AG04450 (cell line): ENCODE results near the gene CAMKV. TPM values are rescaled to one million over a fixed set of nuclear protein-coding genes. Genes with fewer than 3 reads are reported as not detected.

Experiments used
- CTCF ChIA-PET: fragments of 300-600, 350-600 bp; formaldehyde crosslinking; extraction: SDS; loops from one replicate; lab custom pipeline; 2022; ENCODE audit warnings: antibody characterized with exemption, inconsistent platforms; lab: Charles Lee
- POLR2A ChIA-PET: fragments of 350-600 bp; formaldehyde crosslinking; extraction: SDS; loops from one replicate; lab custom pipeline; 2021; ENCODE audit warnings: antibody characterized with exemption, inconsistent platforms; lab: Yijun Ruan, JAX
- DNase-seq: peaks from one replicate; pipeline ENCODE4 v3.0.0-alpha.2; 2011; ENCODE audit warnings: low read depth, low spot score
- H3K27ac ChIP-seq: one replicate; pipeline ENCODE4 v1.5.1; 2012; ENCODE audit warnings: low read depth, low read length, control low read depth
- H3K27me3 ChIP-seq: one replicate; pipeline ENCODE4 v1.6.0; 2012; ENCODE audit warnings: low read length; ENCODE audit not compliant: control insufficient read depth, insufficient read depth
- H3K4me3 ChIP-seq: 2 replicates; pipeline ENCODE4 v1.5.1; 2011; ENCODE audit warnings: mild to moderate bottlenecking, low read depth, low read length, control low read depth
- H3K9me3 ChIP-seq: 2 replicates; pipeline ENCODE4 v1.5.1; 2012; ENCODE audit warnings: low read length; ENCODE audit not compliant: control insufficient read depth, insufficient read depth
- CTCF ChIP-seq: IDR thresholded peaks from 2 replicates; pipeline ENCODE4 v1.5.1; 2011; ENCODE audit warnings: low read depth, low read length, control low read depth, inconsistent platforms
- polyA plus RNA-seq: library from polyadenylated mRNA; depleted of rRNA; stranded (reverse); fragments of >200 nt; gene quantifications from 2 replicates; pipeline ENCODE4 v1.2.3, GENCODE V29; 2011

The CAMKV gene
- polyA plus RNA-seq, 1 experiment: not detected

- H3K27ac ChIP-seq: no peak overlapping the region
- no peaks in the 10 kb centered on the region; the same call in 1 of the 2 replicates for H3K9me3 ChIP-seq
- ChIA-PET CTCF (interaction anchor here (0.7 to 1.5 kb wide), 3 partner anchors 10 to 66 kb away, joined by 3 to 4 read pairs (median 3); no protein-coding TSS in a partner anchor), POLR2A (interaction anchor here (0.6 to 1.1 kb wide), 2 partner anchors 44 to 285 kb away, joined by 3 to 6 read pairs; no protein-coding TSS in a partner anchor)
- H3K27me3 ChIP-seq: no peaks in the 10 kb centered on the region
- no peak overlapping the region for H3K4me3 ChIP-seq
- TF ChIP-seq CTCF: no peak
- no peak for DNase-seq
These were observed 31.9 kb upstream of the CAMKV start for GRCh38 chr3:49901366-49902339.

DNA sequence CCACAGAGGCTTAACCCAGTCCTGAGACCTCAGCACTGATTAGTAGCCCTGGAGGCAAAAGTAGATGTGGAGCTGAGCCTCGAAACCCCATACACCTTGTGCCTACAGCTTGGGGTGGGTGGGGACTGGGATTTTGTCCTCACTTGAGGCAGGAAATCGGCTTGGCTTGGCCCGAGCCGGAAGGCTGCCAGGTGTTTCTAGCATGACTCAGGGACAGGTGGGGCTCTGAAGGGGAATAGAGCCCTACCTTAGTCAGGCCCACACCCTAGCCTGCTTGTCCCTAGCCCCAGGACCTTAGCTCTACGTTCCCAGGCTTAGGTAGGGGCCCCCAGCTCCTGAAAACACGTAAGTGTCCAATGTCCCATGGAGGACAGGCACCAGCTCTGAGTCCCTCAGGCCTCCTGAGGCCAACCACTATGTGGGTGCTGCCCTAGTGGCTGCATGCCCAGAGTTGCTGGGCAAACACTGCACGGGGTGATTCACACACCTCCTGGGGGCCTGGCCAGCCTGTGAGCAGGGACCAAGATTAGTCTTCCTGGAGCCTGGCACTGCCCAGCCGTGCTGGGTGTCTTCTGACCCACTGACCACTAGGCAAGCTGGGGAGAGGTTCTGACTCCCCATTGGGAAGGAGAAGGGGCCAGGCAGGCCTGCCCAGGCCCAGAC is 30.9 kb upstream of the CAMKV start:
- Histone ChIP-seq H3K9me3 (no peaks in the 10 kb centered on the region; the same call in 1 of the 2 replicates), H3K27me3 (no peaks in the 10 kb centered on the region), H3K4me3 (no peak overlapping the region), H3K27ac (no peak overlapping the region)
- no peak for DNase-seq
- TF ChIP-seq CTCF: no peak
- ChIA-PET CTCF (interaction anchor here (0.6 to 1.5 kb wide), 5 partner anchors 9 to 229 kb away, joined by 3 to 11 read pairs (median 8); partner anchors contain the start of gene MON1A), POLR2A (no interaction called here)

DNA sequence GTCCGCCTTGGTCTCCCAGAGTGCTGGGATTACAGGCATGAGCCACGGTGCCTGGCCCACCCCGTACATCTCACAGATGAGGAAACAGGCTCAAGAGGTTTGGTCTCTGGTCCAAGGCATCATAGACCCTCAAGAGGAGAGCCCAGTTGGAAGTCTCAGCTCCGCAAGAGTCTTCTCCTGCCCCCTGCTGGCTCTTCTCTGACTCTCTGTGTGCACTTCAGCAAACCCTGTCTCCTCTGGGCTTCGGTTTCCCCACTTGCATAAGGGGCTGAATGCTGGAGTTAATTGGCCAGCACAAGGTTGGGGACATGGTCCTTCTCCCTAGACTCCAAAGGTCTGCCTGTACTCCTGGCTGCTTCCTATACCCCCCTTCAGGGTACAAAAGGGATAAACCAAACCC is 30.1 kb upstream of the CAMKV start:
- Histone ChIP-seq H3K4me3 (no peak overlapping the region), H3K9me3 (no peaks in the 10 kb centered on the region; the same call in 1 of the 2 replicates), H3K27ac (no peak overlapping the region), H3K27me3 (no peaks in the 10 kb centered on the region)
- ChIA-PET POLR2A (no interaction called here), CTCF (interaction anchor here (0.6 kb wide), 2 partner anchors 30 to 196 kb away, joined by 6 to 8 read pairs; partner anchors contain the start of gene MON1A)
- no peak for TF ChIP-seq CTCF
- DNase-seq: no peak

GRCh38 chr3:49898991-49899390 is 29.3 kb upstream of the CAMKV start:
- H3K9me3 ChIP-seq: no peaks in the 10 kb centered on the region; the same call in 1 of the 2 replicates
- no peaks in the 10 kb centered on the region for H3K27me3 ChIP-seq
- no peak for DNase-seq
- no peak overlapping the region for H3K4me3 ChIP-seq
- POLR2A ChIA-PET: no interaction called here
- H3K27ac ChIP-seq: no peak overlapping the region
- TF ChIP-seq CTCF: no peak
- CTCF ChIA-PET: interaction anchor here (0.5 kb wide), 1 partner anchor 96 kb away, joined by 4 read pairs; the partner anchor contains the start of gene INKA1
